T-helper 1 cell treated with Interleukin-12 subunit alpha and Interleukin-12 subunit beta and Interleukin-4 antibody, amounts not matched to agents 30 μg/mL and 1 μg/mL, for 36 hours (primary cell): Measurements from ENCODE around the gene RREB1.

Source experiments
- H3K27ac Mint-ChIP-seq: one replicate; pipeline ENCODE4 v1.8.0; 2021; ENCODE audit warnings: mild to moderate bottlenecking, mixed read lengths
- H3K27me3 Mint-ChIP-seq: one replicate; pipeline ENCODE4 v1.8.0; 2021; ENCODE audit warnings: low read depth, mixed read lengths
- H3K36me3 Mint-ChIP-seq: one replicate; pipeline ENCODE4 v1.8.0; 2021; ENCODE audit warnings: low read depth, mixed read lengths
- H3K4me1 Mint-ChIP-seq: one replicate; pipeline ENCODE4 v1.8.0; 2021; ENCODE audit warnings: low read depth, mixed read lengths
- H3K4me3 Mint-ChIP-seq: one replicate; pipeline ENCODE4 v1.8.0; 2021; ENCODE audit warnings: mild to moderate bottlenecking, moderate library complexity, mixed read lengths
- H3K9me3 Mint-ChIP-seq: one replicate; pipeline ENCODE4 v1.8.0; 2021; ENCODE audit warnings: mixed read lengths

The RREB1 gene

GRCh38 chr6:7242835-7243178 lies 135.0 kb downstream of the RREB1 start:
- no peak overlapping the region for H3K4me3 Mint-ChIP-seq
- H3K27ac Mint-ChIP-seq: no peak overlapping the region
- H3K4me1 Mint-ChIP-seq: peaks cover 13% of the 10 kb centered on the region
- peaks cover 8% of the 10 kb centered on the region for H3K36me3 Mint-ChIP-seq
- H3K27me3 Mint-ChIP-seq: no peaks in the 10 kb centered on the region
- no peaks in the 10 kb centered on the region for H3K9me3 Mint-ChIP-seq

- peaks cover 9% of the 10 kb centered on the region for H3K36me3 Mint-ChIP-seq
- no peak overlapping the region for H3K4me3 Mint-ChIP-seq
- no peaks in the 10 kb centered on the region for H3K27me3 Mint-ChIP-seq
- H3K27ac Mint-ChIP-seq: no peak overlapping the region
- no peaks in the 10 kb centered on the region for H3K9me3 Mint-ChIP-seq
- H3K4me1 Mint-ChIP-seq: peaks cover 13% of the 10 kb centered on the region
These were observed 135.6 kb downstream of the RREB1 start for GRCh38 chr6:7243179-7243981.

- Mint-ChIP-seq H3K27me3 (no peaks in the 10 kb centered on the region), H3K9me3 (no peaks in the 10 kb centered on the region), H3K4me3 (no peak overlapping the region), H3K27ac (no peak overlapping the region), H3K36me3 (peaks cover 10% of the 10 kb centered on the region), H3K4me1 (peaks cover 9% of the 10 kb centered on the region)
These were observed 138.1 kb downstream of the RREB1 start for GRCh38 chr6:7245668-7246393.

GRCh38 chr6:7246401-7247178 lies 138.8 kb downstream of the RREB1 start:
- Mint-ChIP-seq H3K4me3 (no peak overlapping the region), H3K36me3 (peaks cover 6% of the 10 kb centered on the region), H3K9me3 (no peaks in the 10 kb centered on the region), H3K27ac (no peak overlapping the region), H3K4me1 (peaks cover 9% of the 10 kb centered on the region), H3K27me3 (no peaks in the 10 kb centered on the region)

GRCh38 chr6:7247179-7247456 lies 139.4 kb downstream of the RREB1 start:
- peaks cover 6% of the 10 kb centered on the region for H3K36me3 Mint-ChIP-seq
- no peaks in the 10 kb centered on the region for H3K9me3 Mint-ChIP-seq
- H3K27ac Mint-ChIP-seq: no peak overlapping the region
- no peak overlapping the region for H3K4me3 Mint-ChIP-seq
- peaks cover 8% of the 10 kb centered on the region for H3K4me1 Mint-ChIP-seq
- no peaks in the 10 kb centered on the region for H3K27me3 Mint-ChIP-seq

- Mint-ChIP-seq H3K4me3 (no peak overlapping the region), H3K4me1 (peaks cover 6% of the 10 kb centered on the region), H3K36me3 (peaks cover 6% of the 10 kb centered on the region), H3K27me3 (no peaks in the 10 kb centered on the region), H3K9me3 (no peaks in the 10 kb centered on the region), H3K27ac (no peak overlapping the region)
These were observed 140.1 kb downstream of the RREB1 start for GRCh38 chr6:7247828-7248227.

GRCh38 chr6:7249391-7249790 lies 141.6 kb downstream of the RREB1 start:
- H3K4me3 Mint-ChIP-seq: no peak overlapping the region
- H3K27ac Mint-ChIP-seq: no peak overlapping the region
- H3K9me3 Mint-ChIP-seq: no peaks in the 10 kb centered on the region
- no peaks in the 10 kb centered on the region for H3K27me3 Mint-ChIP-seq
- peaks cover 6% of the 10 kb centered on the region for H3K36me3 Mint-ChIP-seq
- H3K4me1 Mint-ChIP-seq: no peaks in the 10 kb centered on the region

GRCh38 chr6:7249946-7250643 lies 142.3 kb downstream of the RREB1 start:
- Mint-ChIP-seq H3K36me3 (peaks cover 6% of the 10 kb centered on the region), H3K27ac (no peak overlapping the region), H3K4me3 (no peak overlapping the region), H3K9me3 (no peaks in the 10 kb centered on the region), H3K4me1 (no peaks in the 10 kb centered on the region), H3K27me3 (no peaks in the 10 kb centered on the region)

- no peaks in the 10 kb centered on the region for H3K4me1 Mint-ChIP-seq
- no peaks in the 10 kb centered on the region for H3K9me3 Mint-ChIP-seq
- H3K27me3 Mint-ChIP-seq: no peaks in the 10 kb centered on the region
- H3K27ac Mint-ChIP-seq: no peak overlapping the region
- no peak overlapping the region for H3K4me3 Mint-ChIP-seq
- H3K36me3 Mint-ChIP-seq: peaks cover 6% of the 10 kb centered on the region
These were observed 143.1 kb downstream of the RREB1 start for GRCh38 chr6:7250812-7251211.

- no peaks in the 10 kb centered on the region for H3K4me1 Mint-ChIP-seq
These were observed 144.0 kb downstream of the RREB1 start for GRCh38 chr6:7251646-7252260.

GRCh38 chr6:7252390-7252789 lies 144.6 kb downstream of the RREB1 start:
- H3K4me1 Mint-ChIP-seq: no peaks in the 10 kb centered on the region
- no peak overlapping the region for H3K27ac Mint-ChIP-seq

More at GRCh38 chr6:7251646-7252260, 144.0 kb downstream of the RREB1 start:
- H3K9me3 Mint-ChIP-seq: no peaks in the 10 kb centered on the region
- H3K36me3 Mint-ChIP-seq: peaks cover 6% of the 10 kb centered on the region
- H3K27me3 Mint-ChIP-seq: no peaks in the 10 kb centered on the region
- no peak overlapping the region for H3K4me3 Mint-ChIP-seq
- no peak overlapping the region for H3K27ac Mint-ChIP-seq

GRCh38 chr6:7254980-7255835 lies 147.4 kb downstream of the RREB1 start:
- Mint-ChIP-seq H3K27me3 (peaks cover 11% of the 10 kb centered on the region), H3K27ac (no peak overlapping the region), H3K36me3 (no peaks in the 10 kb centered on the region), H3K9me3 (no peaks in the 10 kb centered on the region), H3K4me3 (no peak overlapping the region), H3K4me1 (no peaks in the 10 kb centered on the region)

More at GRCh38 chr6:7252390-7252789, 144.6 kb downstream of the RREB1 start:
- peaks cover 6% of the 10 kb centered on the region for H3K36me3 Mint-ChIP-seq
- H3K9me3 Mint-ChIP-seq: no peaks in the 10 kb centered on the region
- no peaks in the 10 kb centered on the region for H3K27me3 Mint-ChIP-seq
- H3K4me3 Mint-ChIP-seq: no peak overlapping the region

- Mint-ChIP-seq H3K27me3 (peaks cover 18% of the 10 kb centered on the region), H3K4me3 (no peak overlapping the region), H3K36me3 (no peaks in the 10 kb centered on the region), H3K9me3 (no peaks in the 10 kb centered on the region), H3K27ac (no peak overlapping the region), H3K4me1 (peaks cover 7% of the 10 kb centered on the region)
These were observed 148.2 kb downstream of the RREB1 start for GRCh38 chr6:7255918-7256317.
